Smooth muscle cell (in vitro differentiated cells): ENCODE measurements around the gene RBM20. TPM values are rescaled to one million over a fixed set of nuclear protein-coding genes. Genes with fewer than 3 reads are reported as not detected.
"Not testable (repeated sequence)": the region's sequence is repeated elsewhere in the genome, so short reads cannot be mapped to it uniquely, and the experiment has no call there.

ENCODE experiments used
- DNase-seq: peaks from one replicate; lab custom pipeline; 2025; ENCODE audit not compliant: unreplicated experiment; lab: John Stamatoyannopoulos, UW
- H2AFZ ChIP-seq: fragments of 200-600 bp; sonication (generic); 2 replicates; pipeline ENCODE4 v1.6.0; 2016; ENCODE audit warnings: antibody characterized with exemption, low read depth, mild to moderate bottlenecking
- H3F3A ChIP-seq: fragments of 200-600 bp; sonication (generic); 2 replicates; pipeline ENCODE4 v1.6.0; 2017; ENCODE audit warnings: antibody characterized with exemption, low read depth
- H3K27ac ChIP-seq: fragments of 200-600 bp; sonication (generic); 2 replicates; pipeline ENCODE4 v1.5.1; 2016; ENCODE audit warnings: low read depth, mild to moderate bottlenecking
- H3K27me3 ChIP-seq: fragments of 200-600 bp; sonication (generic); 2 replicates; pipeline ENCODE4 v1.6.1; 2016; ENCODE audit warnings: low read depth, mild to moderate bottlenecking
- H3K36me3 ChIP-seq: fragments of 200-600 bp; sonication (generic); 2 replicates; pipeline ENCODE4 v1.5.1; 2016; ENCODE audit warnings: low read depth
- H3K4me1 ChIP-seq: fragments of 200-600 bp; sonication (generic); 2 replicates; pipeline ENCODE4 v1.5.1; 2016; ENCODE audit warnings: low read depth
- H3K4me2 ChIP-seq: fragments of 200-600 bp; sonication (generic); 2 replicates; pipeline ENCODE4 v1.6.0; 2016; ENCODE audit warnings: mild to moderate bottlenecking
- H3K4me3 ChIP-seq: fragments of 200-600 bp; sonication (generic); 2 replicates; pipeline ENCODE4 v1.5.1; 2016; ENCODE audit warnings: mild to moderate bottlenecking
- H3K79me2 ChIP-seq: fragments of 200-600 bp; sonication (generic); 2 replicates; pipeline ENCODE4 v1.6.0; 2016; ENCODE audit warnings: low read depth, mild to moderate bottlenecking
- H3K9ac ChIP-seq: fragments of 200-600 bp; sonication (generic); 2 replicates; pipeline ENCODE4 v1.6.0; 2016; ENCODE audit warnings: low read depth
- H3K9me3 ChIP-seq: fragments of 200-600 bp; sonication (generic); replicated peaks from 2 replicates; pipeline ENCODE4 v1.5.1; 2016; ENCODE audit warnings: low read depth
- H4K20me1 ChIP-seq: fragments of 200-600 bp; sonication (generic); 2 replicates; pipeline ENCODE4 v1.6.0; 2016; ENCODE audit warnings: low read depth
- CTCF ChIP-seq: fragments of 200-600 bp; sonication (generic); IDR thresholded peaks from 2 replicates; pipeline ENCODE4 v1.5.1; 2017; ENCODE audit warnings: borderline replicate concordance, mild to moderate bottlenecking, antibody characterized with exemption; ENCODE audit not compliant: insufficient read depth, poor library complexity, severe bottlenecking
- WGBS: methylation state at CpG from one replicate; pipeline ENCODE4 v1.1.7; 2016; ENCODE audit warnings: low lambda C conversion rate; 5-methylcytosine and 5-hydroxymethylcytosine counted together
- polyA plus RNA-seq: library from polyadenylated mRNA; unstranded; fragments of >200 nt; fragmentation: Nextera tagmentation; extraction: Ambion mirVana; gene quantifications from 2 replicates; pipeline ENCODE4 v1.2.1, GENCODE V29; 2016
- total RNA-seq: library from RNA; depleted of rRNA; stranded (reverse); fragments of >200 nt; gene quantifications from 2 replicates; pipeline ENCODE4 v1.2.3, GENCODE V29; 2014

Gene RBM20
- total and polyA plus RNA-seq, 2 experiments from 2014 or later = 0.09 TPM

GRCh38 chr10:110704906-110705476 is 60.9 kb downstream of the RBM20 start:
- Histone ChIP-seq H3F3A (peaks cover 6% of the 10 kb centered on the region), H3K9ac (no peak overlapping the region), H4K20me1 (no peaks in the 10 kb centered on the region), H3K36me3 (no peaks in the 10 kb centered on the region), H3K4me1 (peaks cover 17% of the 10 kb centered on the region), H3K9me3 (no peaks in the 10 kb centered on the region), H3K27me3 (no peaks in the 10 kb centered on the region), H3K79me2 (no peaks in the 10 kb centered on the region), H2AFZ (no peak overlapping the region), H3K4me3 (no peak overlapping the region), H3K27ac (no peak overlapping the region), H3K4me2 (no peak overlapping the region)
- WGBS = 75% methylated on average over 5 of the region's 5 CpGs
- DNase-seq = no peak
- no peak for TF ChIP-seq CTCF

GRCh38 chr10:110705596-110705995 is 61.5 kb downstream of the RBM20 start:
- not testable (repeated sequence) for H3K79me2 ChIP-seq, H2AFZ ChIP-seq, H3K4me3 ChIP-seq, H3K4me2 ChIP-seq, H3K9me3 ChIP-seq, H3K36me3 ChIP-seq, DNase-seq, H3K27me3 ChIP-seq, H4K20me1 ChIP-seq, H3K9ac ChIP-seq, H3K27ac ChIP-seq, H3F3A ChIP-seq
- H3K4me1 ChIP-seq = peaks cover 17% of the 10 kb centered on the region
- 85% methylated on average over 4 of the region's 4 CpGs for WGBS

- Histone ChIP-seq H3K27ac (no peak overlapping the region), H3K4me1 (peaks cover 11% of the 10 kb centered on the region), H4K20me1 (no peaks in the 10 kb centered on the region), H3K9me3 (no peaks in the 10 kb centered on the region), H3K27me3 (no peaks in the 10 kb centered on the region), H3K4me3 (no peak overlapping the region), H3F3A (peaks cover 6% of the 10 kb centered on the region), H2AFZ (no peak overlapping the region), H3K9ac (no peak overlapping the region), H3K4me2 (peak overlapping the region; percentile 65), H3K36me3 (no peaks in the 10 kb centered on the region), H3K79me2 (no peaks in the 10 kb centered on the region)
- 5% methylated on average over 5 of the region's 5 CpGs for WGBS
- no peak for DNase-seq
- no peak for TF ChIP-seq CTCF
Measured at GRCh38 chr10:110706690-110707098, 62.6 kb downstream of the RBM20 start.

GRCh38 chr10:110708776-110709443 is 64.8 kb downstream of the RBM20 start:
- Histone ChIP-seq H3K9ac (no peak overlapping the region), H3K4me2 (no peak overlapping the region), H3K79me2 (no peaks in the 10 kb centered on the region), H2AFZ (no peak overlapping the region), H3K9me3 (no peaks in the 10 kb centered on the region), H3K36me3 (no peaks in the 10 kb centered on the region), H4K20me1 (no peaks in the 10 kb centered on the region), H3K27me3 (no peaks in the 10 kb centered on the region), H3F3A (peaks cover 6% of the 10 kb centered on the region), H3K27ac (no peak overlapping the region), H3K4me1 (peaks cover 11% of the 10 kb centered on the region), H3K4me3 (no peak overlapping the region)
- 83% methylated on average over 8 of the region's 8 CpGs for WGBS
- no peak for TF ChIP-seq CTCF
- no peak for DNase-seq
